Measurements from ENCODE around the gene TBX15. TPM values are rescaled to one million over a fixed set of nuclear protein-coding genes. Genes with fewer than 3 reads are reported as not detected.

Gene TBX15
- total RNA-seq (ENCODE audit: low replicate concordance): 2.8 and 2.9 TPM in 2 replicates

GRCh38 chr1:118988186-118989005, at the start of gene TBX15:
TBX15 (minus strand) TSS chr1:118988343; CDS start chr1:118987795, 548 bp downstream.
- Histone ChIP-seq H4K20me1 (ENCODE audit: low read depth) (peaks cover 59% of the 10 kb centered on the region), H3K4me1 (peaks cover 23% of the 10 kb centered on the region), H2AFZ (replicated peaks) (peak within 1 kb of the TSS; percentile 64)

GRCh38 chr1:119034359-119034758, 46.2 kb upstream of the TBX15 start:
- H3K4me1 ChIP-seq: peaks cover 12% of the 10 kb centered on the region
- no peak overlapping the region for H3K27ac Mint-ChIP-seq
- H3K4me3 ChIP-seq: no peak overlapping the region
- no peak for TF ChIP-seq EZH2 (IDR thresholded peaks at IDR 0.05)
- no peak for TF ChIP-seq EZH2phosphoT487 (IDR thresholded peaks at IDR 0.05)
- TF ChIP-seq, protein P1, sequence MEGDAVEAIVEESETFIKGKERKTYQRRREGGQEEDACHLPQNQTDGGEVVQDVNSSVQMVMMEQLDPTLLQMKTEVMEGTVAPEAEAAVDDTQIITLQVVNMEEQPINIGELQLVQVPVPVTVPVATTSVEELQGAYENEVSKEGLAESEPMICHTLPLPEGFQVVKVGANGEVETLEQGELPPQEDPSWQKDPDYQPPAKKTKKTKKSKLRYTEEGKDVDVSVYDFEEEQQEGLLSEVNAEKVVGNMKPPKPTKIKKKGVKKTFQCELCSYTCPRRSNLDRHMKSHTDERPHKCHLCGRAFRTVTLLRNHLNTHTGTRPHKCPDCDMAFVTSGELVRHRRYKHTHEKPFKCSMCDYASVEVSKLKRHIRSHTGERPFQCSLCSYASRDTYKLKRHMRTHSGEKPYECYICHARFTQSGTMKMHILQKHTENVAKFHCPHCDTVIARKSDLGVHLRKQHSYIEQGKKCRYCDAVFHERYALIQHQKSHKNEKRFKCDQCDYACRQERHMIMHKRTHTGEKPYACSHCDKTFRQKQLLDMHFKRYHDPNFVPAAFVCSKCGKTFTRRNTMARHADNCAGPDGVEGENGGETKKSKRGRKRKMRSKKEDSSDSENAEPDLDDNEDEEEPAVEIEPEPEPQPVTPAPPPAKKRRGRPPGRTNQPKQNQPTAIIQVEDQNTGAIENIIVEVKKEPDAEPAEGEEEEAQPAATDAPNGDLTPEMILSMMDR (IDR thresholded peaks at IDR 0.05): no peak
- H3K4me1 Mint-ChIP-seq: peaks cover 3% of the 10 kb centered on the region
- H3K27me3 ChIP-seq: no peaks in the 10 kb centered on the region
- H3K9me3 Mint-ChIP-seq: no peaks in the 10 kb centered on the region
- no peak overlapping the region for H2AFZ ChIP-seq (replicated peaks)
- no peaks in the 10 kb centered on the region for H4K20me1 ChIP-seq (ENCODE audit: low read depth)
- H3K36me3 ChIP-seq: no peaks in the 10 kb centered on the region
- H3F3A ChIP-seq (ENCODE audit: low read depth): no peaks in the 10 kb centered on the region
- no peaks in the 10 kb centered on the region for H3K27me3 Mint-ChIP-seq (ENCODE audit: insufficient read depth, low read depth)
- DNase-seq (ENCODE audit: low spot score): no peak
- H3K4me3 Mint-ChIP-seq: no peak overlapping the region
- H3K27ac ChIP-seq: no peak overlapping the region
- H3K36me3 Mint-ChIP-seq: no peaks in the 10 kb centered on the region
- no peaks in the 10 kb centered on the region for H3K79me2 ChIP-seq (ENCODE audit: low read depth)
- H3K4me2 ChIP-seq: no peak overlapping the region
- no peaks in the 10 kb centered on the region for H3K9me3 ChIP-seq (ENCODE audit: low read depth)
- H3K9ac ChIP-seq: no peak overlapping the region

More at GRCh38 chr1:118988186-118989005, at the start of gene TBX15:
- no peaks in the 10 kb centered on the region for H3K9me3 ChIP-seq (ENCODE audit: low read depth)
- Mint-ChIP-seq H3K27me3 (ENCODE audit: insufficient read depth, low read depth) (peaks cover 95% of the 10 kb centered on the region), H3K4me3 (peak within 1 kb of the TSS; percentile 86), H3K9me3 (peaks cover 16% of the 10 kb centered on the region), H3K4me1 (peaks cover 52% of the 10 kb centered on the region), H3K27ac (no peak within 1 kb of the TSS), H3K36me3 (no peaks in the 10 kb centered on the region)
- peak within 1 kb of the TSS; percentile 47 for H3K4me3 ChIP-seq
- no peaks in the 10 kb centered on the region for H3K36me3 ChIP-seq
- TF ChIP-seq EZH2phosphoT487 (IDR thresholded peaks at IDR 0.05) (peak; percentile 26), EZH2 (IDR thresholded peaks at IDR 0.05) (no peak)
- peaks cover 40% of the 10 kb centered on the region for H3F3A ChIP-seq (ENCODE audit: low read depth)
- DNase-seq (ENCODE audit: low spot score): peak; percentile 74
- H3K27ac ChIP-seq: no peak within 1 kb of the TSS
- no peaks in the 10 kb centered on the region for H3K79me2 ChIP-seq (ENCODE audit: low read depth)
- H3K9ac ChIP-seq: no peak within 1 kb of the TSS
- H3K27me3 ChIP-seq: peaks cover 100% of the 10 kb centered on the region
- H3K4me2 ChIP-seq: peak within 1 kb of the TSS; percentile 76

GRCh38 chr1:119032986-119033385, 44.8 kb upstream of the TBX15 start:
- no peaks in the 10 kb centered on the region for H3F3A ChIP-seq (ENCODE audit: low read depth)
- TF ChIP-seq, protein P1 (IDR thresholded peaks at IDR 0.05): no peak
- TF ChIP-seq EZH2 (IDR thresholded peaks at IDR 0.05) (no peak), EZH2phosphoT487 (IDR thresholded peaks at IDR 0.05) (no peak)
- no peaks in the 10 kb centered on the region for H3K36me3 Mint-ChIP-seq

GRCh38 chr1:119027759-119028158, 39.6 kb upstream of the TBX15 start:
- DNase-seq (ENCODE audit: low spot score): no peak
- no peak overlapping the region for H3K4me3 Mint-ChIP-seq

More at GRCh38 chr1:119032986-119033385, 44.8 kb upstream of the TBX15 start:
- peaks cover 8% of the 10 kb centered on the region for H3K4me1 Mint-ChIP-seq
- no peaks in the 10 kb centered on the region for H3K27me3 Mint-ChIP-seq (ENCODE audit: insufficient read depth, low read depth)
- Histone ChIP-seq H3K36me3 (no peaks in the 10 kb centered on the region), H3K9ac (no peak overlapping the region), H3K27me3 (no peaks in the 10 kb centered on the region), H3K79me2 (ENCODE audit: low read depth) (no peaks in the 10 kb centered on the region), H3K4me2 (no peak overlapping the region), H3K4me1 (peaks cover 20% of the 10 kb centered on the region), H3K9me3 (ENCODE audit: low read depth) (no peaks in the 10 kb centered on the region), H4K20me1 (ENCODE audit: low read depth) (no peaks in the 10 kb centered on the region), H3K27ac (no peak overlapping the region), H2AFZ (replicated peaks) (no peak overlapping the region), H3K4me3 (no peak overlapping the region)
- H3K27ac Mint-ChIP-seq: no peak overlapping the region
- no peak for DNase-seq (ENCODE audit: low spot score)
- H3K4me3 Mint-ChIP-seq: no peak overlapping the region
- no peaks in the 10 kb centered on the region for H3K9me3 Mint-ChIP-seq

More at GRCh38 chr1:119027759-119028158, 39.6 kb upstream of the TBX15 start:
- Histone ChIP-seq H3K9me3 (ENCODE audit: low read depth) (no peaks in the 10 kb centered on the region), H3K36me3 (no peaks in the 10 kb centered on the region), H3K4me2 (peak overlapping the region; percentile 9), H3K27me3 (no peaks in the 10 kb centered on the region), H2AFZ (replicated peaks) (no peak overlapping the region), H3K4me3 (no peak overlapping the region), H3K27ac (no peak overlapping the region), H3K4me1 (peaks cover 10% of the 10 kb centered on the region), H3K79me2 (ENCODE audit: low read depth) (no peaks in the 10 kb centered on the region), H3F3A (ENCODE audit: low read depth) (no peaks in the 10 kb centered on the region), H4K20me1 (ENCODE audit: low read depth) (no peaks in the 10 kb centered on the region), H3K9ac (no peak overlapping the region)
- Mint-ChIP-seq H3K36me3 (no peaks in the 10 kb centered on the region), H3K9me3 (no peaks in the 10 kb centered on the region), H3K27ac (no peak overlapping the region), H3K27me3 (ENCODE audit: insufficient read depth, low read depth) (no peaks in the 10 kb centered on the region), H3K4me1 (peaks cover 5% of the 10 kb centered on the region)
- TF ChIP-seq, protein P1 (IDR thresholded peaks at IDR 0.05): no peak
- no peak for TF ChIP-seq EZH2phosphoT487 (IDR thresholded peaks at IDR 0.05)
